ENCODE measurements around the gene MORN1.

MORN1 gene

GRCh38 chr1:2418791-2419320 is 27.5 kb upstream of the MORN1 start:
- no peak for DNase-seq

GRCh38 chr1:2417833-2418225 is 26.5 kb upstream of the MORN1 start:
- DNase-seq = no peak

GRCh38 chr1:2417083-2417832 is 25.9 kb upstream of the MORN1 start:
- no peak for DNase-seq

- no peak for DNase-seq
These were observed 25.0 kb upstream of the MORN1 start for GRCh38 chr1:2416403-2416802.

- DNase-seq = no peak
These were observed 24.5 kb upstream of the MORN1 start for GRCh38 chr1:2415801-2416208.

- no peak for DNase-seq
These were observed 24.0 kb upstream of the MORN1 start for GRCh38 chr1:2415337-2415736.

- peak in 1 of 2 experiments; percentile 46 for DNase-seq
These were observed 23.1 kb upstream of the MORN1 start for GRCh38 chr1:2414297-2414958.

GRCh38 chr1:2413495-2414296 is 22.3 kb upstream of the MORN1 start:
- peak in 1 of 2 experiments; percentile 11 for DNase-seq

- DNase-seq = peak in 1 of 2 experiments; percentile 55
These were observed 21.6 kb upstream of the MORN1 start for GRCh38 chr1:2412773-2413494.

GRCh38 chr1:2412395-2412772 is 21.0 kb upstream of the MORN1 start, which contains the start of gene PEX10:
TSS of gene PEX10 (minus strand) at chr1:2412564. CDS start at chr1:2412502, 62 bp downstream.
- DNase-seq = peak; percentile 57 to 85

GRCh38 chr1:2411801-2412394 is 20.5 kb upstream of the MORN1 start:
- peak in 1 of 2 experiments; percentile 51 for DNase-seq

GRCh38 chr1:2409745-2410144 is 18.4 kb upstream of the MORN1 start:
- no peak for DNase-seq

GRCh38 chr1:2408859-2409276 is 17.5 kb upstream of the MORN1 start:
- DNase-seq = no peak

GRCh38 chr1:2408456-2408855 is 17.1 kb upstream of the MORN1 start:
- DNase-seq = no peak

- no peak for DNase-seq
These were observed 16.6 kb upstream of the MORN1 start for GRCh38 chr1:2407991-2408275.

GRCh38 chr1:2407166-2407990 is 16.0 kb upstream of the MORN1 start:
- DNase-seq = no peak

- no peak for DNase-seq
These were observed 15.2 kb upstream of the MORN1 start for GRCh38 chr1:2406451-2407041.

GRCh38 chr1:2405588-2406295 is 14.4 kb upstream of the MORN1 start:
- DNase-seq = no peak

- DNase-seq = no peak
These were observed 13.6 kb upstream of the MORN1 start for GRCh38 chr1:2404890-2405511.
